Measurements from ENCODE around the gene CSF2.

Gene CSF2

GRCh38 chr5:132073231-132074013 is at the start of gene CSF2:
CSF2 (plus strand) TSS chr5:132073789; CDS start chr5:132073824, 35 bp downstream.
- DNase-seq, result no peak

GRCh38 chr5:132024117-132024435 is 49.5 kb upstream of the CSF2 start:
- DNase-seq, result no peak

- no peak for DNase-seq
These were observed 48.7 kb upstream of the CSF2 start for GRCh38 chr5:132024789-132025402.

GRCh38 chr5:132025403-132025971 is 48.1 kb upstream of the CSF2 start:
- no peak for DNase-seq

GRCh38 chr5:132026516-132027008 is 47.0 kb upstream of the CSF2 start:
- no peak for DNase-seq

GRCh38 chr5:132027027-132027426 is 46.6 kb upstream of the CSF2 start:
- no peak for DNase-seq

GRCh38 chr5:132029609-132030330 is 43.8 kb upstream of the CSF2 start:
- no peak for DNase-seq

- no peak for DNase-seq
These were observed 43.0 kb upstream of the CSF2 start for GRCh38 chr5:132030610-132031009.

- no peak for DNase-seq
These were observed 41.4 kb upstream of the CSF2 start for GRCh38 chr5:132032196-132032595.

GRCh38 chr5:132033122-132033521 is 40.5 kb upstream of the CSF2 start:
- DNase-seq, result no peak

- DNase-seq, result no peak
These were observed 36.2 kb upstream of the CSF2 start for GRCh38 chr5:132037353-132037752.

- DNase-seq, result no peak
These were observed 29.4 kb upstream of the CSF2 start for GRCh38 chr5:132044207-132044606.

GRCh38 chr5:132046880-132047299 is 26.7 kb upstream of the CSF2 start:
- no peak for DNase-seq

GRCh38 chr5:132049093-132049492 is 24.5 kb upstream of the CSF2 start:
- no peak for DNase-seq

GRCh38 chr5:132049559-132049958 is 24.0 kb upstream of the CSF2 start:
- DNase-seq, result no peak

GRCh38 chr5:132050136-132050535 is 23.5 kb upstream of the CSF2 start:
- DNase-seq, result no peak

- DNase-seq, result no peak
These were observed 22.7 kb upstream of the CSF2 start for GRCh38 chr5:132050661-132051552.

GRCh38 chr5:132052520-132052919 is 21.1 kb upstream of the CSF2 start:
- no peak for DNase-seq

- no peak for DNase-seq
These were observed 20.1 kb upstream of the CSF2 start for GRCh38 chr5:132053483-132053882.

- no peak for DNase-seq
These were observed 19.4 kb upstream of the CSF2 start for GRCh38 chr5:132054031-132054696.

GRCh38 chr5:132054697-132055440 is 18.7 kb upstream of the CSF2 start:
- no peak for DNase-seq

Measured in COR-L47 (cell line).